ENCODE measurements around the gene NTHL1.

Gene NTHL1

DNA sequence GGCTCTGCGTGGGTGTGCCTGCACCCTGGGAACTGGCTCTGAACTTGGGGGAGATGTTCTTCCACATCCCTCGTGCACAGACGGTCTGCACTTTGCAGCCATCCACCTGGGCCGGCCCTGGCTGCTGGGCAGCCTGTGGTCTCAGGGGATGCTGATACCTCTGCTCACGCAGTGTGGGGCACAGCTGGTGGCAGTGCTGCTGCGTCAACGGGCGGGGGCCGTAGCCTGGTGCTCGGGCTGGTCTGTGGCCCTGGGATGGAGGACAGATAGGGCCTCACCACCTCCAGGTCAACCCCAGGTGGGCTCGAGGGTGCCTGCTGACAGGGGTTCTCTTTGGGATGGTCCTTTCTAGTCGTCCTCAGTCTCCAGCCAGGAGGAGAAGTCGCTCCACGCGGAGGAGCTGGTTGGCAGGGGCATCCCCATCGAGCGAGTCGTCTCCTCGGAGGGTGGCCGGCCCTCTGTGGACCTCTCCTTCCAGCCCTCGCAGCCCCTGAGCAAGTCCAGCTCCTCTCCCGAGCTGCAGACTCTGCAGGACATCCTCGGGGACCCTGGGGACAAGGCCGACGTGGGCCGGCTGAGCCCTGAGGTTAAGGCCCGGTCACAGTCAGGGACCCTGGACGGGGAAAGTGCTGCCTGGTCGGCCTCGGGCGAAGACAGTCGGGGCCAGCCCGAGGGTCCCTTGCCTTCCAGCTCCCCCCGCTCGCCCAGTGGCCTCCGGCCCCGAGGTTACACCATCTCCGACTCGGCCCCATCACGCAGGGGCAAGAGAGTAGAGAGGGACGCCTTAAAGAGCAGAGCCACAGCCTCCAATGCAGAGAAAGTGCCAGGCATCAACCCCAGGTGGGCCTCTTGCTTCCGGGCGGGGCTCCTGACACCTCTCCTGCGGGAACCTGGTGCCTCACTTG lies 36.5 kb upstream of the NTHL1 start:
- no peak for DNase-seq

DNA sequence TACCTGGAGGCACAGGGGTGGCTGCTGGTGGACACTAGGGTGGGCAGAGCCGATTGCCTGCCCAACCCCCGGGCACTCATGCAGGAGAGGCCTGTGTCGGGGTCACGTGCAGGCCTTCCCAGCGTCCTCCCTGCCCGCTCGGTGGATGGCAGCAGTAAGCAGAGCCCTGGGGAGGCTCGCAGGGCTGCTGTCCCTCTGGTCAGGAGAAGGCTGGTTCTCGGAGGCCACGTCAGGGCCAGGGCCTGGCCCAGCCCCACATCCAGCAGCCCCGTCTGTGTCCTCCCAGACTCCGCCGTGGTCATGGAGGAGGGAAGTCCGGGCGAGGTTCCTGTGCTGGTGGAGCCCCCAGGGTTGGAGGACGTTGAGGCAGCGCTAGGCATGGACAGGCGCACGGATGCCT lies 35.8 kb upstream of the NTHL1 start:
- DNase-seq: no peak

DNA sequence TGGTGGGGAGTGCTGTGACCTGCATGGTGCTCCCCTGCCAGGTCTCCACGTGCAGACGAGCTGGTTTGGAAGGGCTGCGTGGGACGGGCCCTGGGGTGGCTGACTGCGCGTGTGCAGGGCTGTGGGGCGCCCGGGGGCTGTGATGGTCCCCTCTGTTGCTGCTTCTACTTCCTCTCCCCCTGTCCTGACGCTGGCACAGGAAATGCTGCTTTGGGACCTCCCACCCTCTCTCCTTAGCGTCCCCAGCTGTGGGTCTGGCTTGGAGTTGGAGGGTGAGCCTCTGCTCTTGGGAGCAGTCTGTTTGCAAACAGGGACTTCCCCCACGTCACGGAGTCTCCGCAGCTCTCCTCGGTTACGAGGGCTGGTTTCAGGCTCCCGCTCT lies 35.3 kb upstream of the NTHL1 start:
- DNase-seq: no peak

DNA sequence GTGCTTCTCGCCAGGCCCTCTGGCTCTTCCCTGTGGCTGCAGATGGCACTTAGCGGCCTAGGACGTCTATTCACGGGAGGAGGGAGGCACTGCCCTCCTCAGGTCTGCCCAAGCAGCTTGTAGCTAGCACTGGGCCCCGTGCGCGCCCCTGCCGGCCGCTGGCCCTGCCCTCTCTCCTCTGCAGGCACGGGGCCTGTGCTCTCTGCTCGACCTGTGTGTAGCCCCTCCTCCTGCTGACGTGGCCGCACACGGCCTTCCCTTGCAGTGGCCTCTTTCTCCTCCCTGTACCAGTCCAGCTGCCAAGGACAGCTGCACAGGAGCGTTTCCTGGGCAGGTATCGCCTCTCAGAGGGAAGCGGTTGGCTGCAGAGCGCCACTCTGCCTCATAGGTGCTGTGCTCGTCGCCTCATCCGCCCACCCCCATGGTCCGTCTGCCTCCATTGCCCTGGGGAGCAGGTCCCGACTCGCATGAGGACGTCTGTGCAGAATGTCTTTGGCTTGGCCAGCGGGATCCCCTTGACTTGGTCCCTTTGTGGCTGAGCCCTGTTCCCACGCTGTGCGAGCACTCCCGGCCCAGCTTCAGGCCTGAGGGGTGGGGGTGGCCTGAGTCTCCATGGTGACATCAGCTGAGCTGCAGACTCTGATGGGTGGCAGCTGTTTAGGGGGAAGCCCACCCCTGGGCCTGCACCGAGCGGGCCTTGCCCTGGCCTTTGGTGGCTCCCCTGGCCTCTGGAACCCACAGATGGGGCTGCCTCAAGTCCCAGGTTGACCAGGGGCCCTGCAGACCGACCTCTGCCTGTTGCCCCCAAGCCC lies 34.7 kb upstream of the NTHL1 start:
- no peak for DNase-seq

DNA sequence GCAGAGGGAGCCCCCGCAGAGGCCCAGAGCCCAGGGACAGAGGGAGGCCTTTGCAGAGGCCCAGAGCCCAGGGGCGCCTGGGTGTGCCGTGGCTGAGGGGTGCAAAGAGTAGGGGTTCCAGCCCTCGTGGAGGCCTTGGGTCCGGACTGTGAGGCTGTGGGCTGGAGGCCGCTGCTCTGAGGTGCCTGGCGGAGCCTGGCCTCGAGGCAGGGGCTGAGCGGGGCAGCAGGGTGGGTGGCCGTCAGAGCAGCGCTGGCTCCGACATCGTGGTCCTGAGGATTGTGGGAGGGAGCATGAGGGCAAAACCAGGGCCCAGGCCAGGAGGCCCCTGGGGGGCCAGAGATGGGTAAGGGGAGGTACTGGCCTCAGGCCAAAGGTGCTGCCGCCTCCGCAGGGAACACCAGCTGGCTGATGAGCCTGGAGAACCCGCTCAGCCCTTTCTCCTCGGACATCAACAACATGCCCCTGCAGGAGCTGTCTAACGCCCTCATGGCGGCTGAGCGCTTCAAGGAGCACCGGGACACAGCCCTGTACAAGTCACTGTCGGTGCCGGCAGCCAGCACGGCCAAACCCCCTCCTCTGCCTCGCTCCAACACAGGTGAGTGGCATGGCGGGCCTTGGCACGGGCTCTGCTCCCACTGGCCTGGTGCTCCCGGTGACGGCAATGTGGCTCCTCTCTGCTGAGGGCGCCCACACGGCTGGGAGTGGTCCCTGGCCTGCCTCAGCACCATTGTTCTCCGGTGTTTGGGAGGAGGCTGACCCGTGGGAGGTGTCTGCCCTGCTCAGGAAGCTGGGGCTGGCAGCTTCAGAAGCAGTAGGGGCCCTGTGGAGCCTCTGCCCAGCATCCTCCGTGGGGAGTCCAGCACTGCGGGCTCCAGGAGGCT lies 33.8 kb upstream of the NTHL1 start:
- DNase-seq: no peak

DNA sequence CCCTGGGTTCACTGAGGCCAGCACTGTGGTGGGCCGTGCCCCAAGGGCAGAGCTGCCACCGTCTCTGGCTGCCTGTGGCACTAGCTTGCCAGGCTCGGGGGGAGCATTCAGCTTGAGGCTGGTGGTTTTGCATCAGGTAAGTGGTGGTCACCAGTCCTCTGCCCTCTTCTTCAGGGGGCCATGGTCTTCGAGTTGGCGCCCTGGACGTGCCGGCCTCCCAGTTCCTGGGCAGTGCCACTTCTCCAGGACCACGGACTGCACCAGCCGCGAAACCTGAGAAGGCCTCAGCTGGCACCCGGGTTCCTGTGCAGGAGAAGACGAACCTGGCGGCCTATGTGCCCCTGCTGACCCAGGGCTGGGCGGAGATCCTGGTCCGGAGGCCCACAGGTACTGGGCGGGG lies 32.4 kb upstream of the NTHL1 start:
- no peak for DNase-seq

DNA sequence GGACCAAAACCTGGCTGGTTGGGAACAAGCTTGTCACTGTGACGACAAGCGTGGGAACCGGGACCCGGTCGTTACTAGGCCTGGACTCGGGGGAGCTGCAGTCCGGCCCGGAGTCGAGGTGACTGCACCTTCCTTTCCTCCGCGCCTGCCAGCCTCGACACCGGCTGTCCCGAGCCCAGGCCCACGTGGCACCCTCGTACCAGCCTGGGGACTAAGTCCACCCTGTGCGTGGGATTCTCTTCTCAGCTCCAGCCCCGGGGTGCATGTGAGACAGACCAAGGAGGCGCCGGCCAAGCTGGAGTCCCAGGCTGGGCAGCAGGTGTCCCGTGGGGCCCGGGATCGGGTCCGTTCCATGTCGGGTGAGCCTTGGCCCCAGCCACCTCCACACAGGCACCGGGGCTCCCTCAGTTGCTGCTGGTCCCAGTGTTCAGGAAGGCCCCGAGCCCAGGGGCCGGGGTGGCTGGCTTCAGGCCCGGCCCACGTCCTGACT lies 31.7 kb upstream of the NTHL1 start:
- DNase-seq: no peak

DNA sequence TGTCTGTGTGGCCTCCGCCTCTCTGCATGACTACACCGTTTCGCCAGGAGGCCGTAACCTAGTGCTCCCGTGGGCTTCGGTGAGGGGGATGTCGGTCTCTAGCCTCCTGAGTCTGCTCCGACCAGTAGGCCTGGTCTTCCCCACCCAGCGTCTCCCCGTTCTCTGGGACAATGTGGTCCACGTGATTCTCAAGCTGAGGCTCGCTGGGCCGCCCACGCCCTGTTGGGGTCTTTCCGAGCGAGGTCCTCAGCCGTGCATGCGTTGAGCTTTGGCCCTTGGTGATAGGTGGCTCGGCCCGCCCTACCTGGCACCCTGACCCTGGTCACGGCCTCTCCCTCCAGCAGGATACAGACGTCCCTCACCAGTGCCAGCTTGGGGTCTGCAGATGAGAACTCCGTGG lies 31.1 kb upstream of the NTHL1 start:
- DNase-seq: no peak

DNA sequence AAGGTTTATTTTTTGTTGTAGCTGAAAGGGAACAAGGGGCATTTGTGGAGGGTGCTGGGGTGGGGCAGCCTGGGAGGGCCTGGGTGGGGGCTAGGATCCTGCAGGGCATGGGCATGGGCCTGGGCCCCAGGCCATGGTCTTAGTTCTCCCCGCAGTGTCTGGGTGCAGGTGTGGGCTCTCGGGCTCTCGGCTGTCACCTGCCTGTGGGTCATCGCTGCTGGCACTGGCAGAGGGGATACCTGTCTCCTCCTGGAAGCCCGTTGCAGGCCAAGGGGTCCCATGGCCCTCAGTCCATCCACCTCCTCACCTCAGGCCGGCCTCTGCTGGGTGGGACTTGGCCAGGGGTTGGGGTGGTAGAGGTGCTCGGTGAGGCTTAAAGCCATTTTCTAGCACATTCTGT lies 30.5 kb upstream of the NTHL1 start:
- DNase-seq: no peak

DNA sequence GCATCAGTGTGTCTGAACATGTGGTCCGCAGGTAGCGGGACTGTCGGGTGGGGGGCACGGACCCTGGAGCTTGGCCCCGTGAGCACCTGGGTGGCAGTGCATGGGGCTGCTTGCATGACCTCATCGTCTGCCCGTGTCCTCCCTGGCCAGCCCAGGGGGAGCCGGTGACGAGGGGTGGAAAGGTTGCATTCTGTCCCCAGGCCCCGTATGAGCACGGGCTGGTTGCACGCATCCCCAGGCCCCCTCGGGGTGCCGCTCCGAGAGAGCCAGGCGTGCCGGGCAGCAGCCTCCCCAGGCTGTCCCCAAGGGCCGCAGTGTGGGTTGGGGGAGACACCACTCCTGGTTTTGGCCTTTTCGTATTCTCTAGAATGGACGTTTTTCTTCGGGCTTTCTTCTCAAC lies 30.1 kb upstream of the NTHL1 start:
- DNase-seq: no peak

DNA sequence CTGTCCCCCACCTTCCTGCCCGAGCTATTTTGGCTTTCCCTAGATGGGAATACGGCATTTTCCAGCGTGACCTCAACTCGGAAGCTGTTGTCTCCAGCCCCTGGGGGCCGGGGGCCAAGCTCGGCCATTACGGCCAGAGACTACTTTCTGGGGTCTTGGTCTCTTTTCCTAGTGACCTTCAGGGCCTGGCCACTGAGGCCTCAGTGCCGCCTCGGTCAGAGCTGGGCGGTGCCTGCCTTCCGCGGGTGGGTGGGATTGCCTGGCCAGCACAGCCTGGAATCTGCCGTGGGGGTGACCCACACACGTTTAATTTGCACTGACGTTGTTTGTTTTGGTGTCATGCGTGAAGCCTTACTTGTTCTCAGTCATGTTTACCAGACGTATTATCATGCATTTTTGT lies 29.4 kb upstream of the NTHL1 start:
- no peak for DNase-seq

DNA sequence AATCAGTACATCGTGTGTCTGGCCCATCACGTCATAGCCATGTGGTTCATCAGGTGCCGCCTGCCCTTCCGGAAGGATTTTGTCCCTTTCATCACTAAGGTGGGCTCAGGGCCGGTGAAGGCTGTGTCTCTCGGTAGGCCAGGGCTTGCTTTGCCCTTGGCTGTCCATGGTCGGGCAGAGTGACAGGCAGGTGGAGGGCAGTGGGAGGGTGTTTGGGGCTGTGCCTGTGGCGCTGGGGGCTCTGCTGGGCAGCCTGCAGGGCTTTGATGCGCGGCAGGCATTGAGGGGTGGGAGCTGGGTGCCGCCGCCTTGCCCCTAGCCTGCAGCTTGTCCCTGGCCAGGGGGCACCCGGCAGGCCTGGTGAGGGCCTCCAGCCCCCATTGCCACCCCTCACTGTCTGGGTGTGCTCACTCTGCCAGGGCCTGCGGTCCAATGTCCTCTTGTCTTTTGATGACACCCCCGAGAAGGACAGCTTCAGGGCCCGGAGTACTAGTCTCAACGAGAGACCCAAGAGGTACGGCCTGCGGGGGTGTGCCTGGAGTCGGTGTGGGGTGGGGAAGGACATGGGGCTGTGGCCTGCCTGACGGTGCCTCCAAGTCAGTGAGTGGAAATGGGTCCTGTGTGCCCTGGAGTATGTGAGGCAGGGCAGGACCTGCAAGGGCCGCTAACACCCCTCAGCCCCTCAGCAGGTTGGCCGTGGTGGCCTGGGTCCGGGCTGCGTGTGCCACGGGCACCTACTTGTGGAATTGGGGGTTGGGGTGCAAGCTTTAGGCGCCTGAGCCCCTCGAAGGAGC lies 28.6 kb upstream of the NTHL1 start:
- no peak for DNase-seq

DNA sequence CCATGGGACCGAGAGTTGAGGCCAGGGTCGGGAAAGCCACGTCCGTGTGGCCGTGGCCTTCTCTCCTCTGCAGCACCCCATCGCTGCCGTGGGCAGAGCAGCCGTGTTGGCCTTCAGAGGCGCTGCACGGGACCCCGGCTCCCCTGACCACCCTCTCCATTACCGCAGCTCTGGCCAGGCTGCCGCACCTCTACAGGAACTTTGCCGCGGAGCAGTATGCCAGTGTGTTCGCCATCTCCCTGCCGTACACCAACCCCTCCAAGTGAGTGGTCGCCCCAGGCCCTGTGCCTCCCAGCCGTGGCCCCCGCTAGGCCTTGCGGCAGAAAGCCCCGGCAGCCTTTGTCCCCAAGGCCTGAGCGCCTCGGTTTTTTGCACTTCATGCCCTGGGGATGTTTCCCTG lies 28.0 kb upstream of the NTHL1 start:
- no peak for DNase-seq

DNA sequence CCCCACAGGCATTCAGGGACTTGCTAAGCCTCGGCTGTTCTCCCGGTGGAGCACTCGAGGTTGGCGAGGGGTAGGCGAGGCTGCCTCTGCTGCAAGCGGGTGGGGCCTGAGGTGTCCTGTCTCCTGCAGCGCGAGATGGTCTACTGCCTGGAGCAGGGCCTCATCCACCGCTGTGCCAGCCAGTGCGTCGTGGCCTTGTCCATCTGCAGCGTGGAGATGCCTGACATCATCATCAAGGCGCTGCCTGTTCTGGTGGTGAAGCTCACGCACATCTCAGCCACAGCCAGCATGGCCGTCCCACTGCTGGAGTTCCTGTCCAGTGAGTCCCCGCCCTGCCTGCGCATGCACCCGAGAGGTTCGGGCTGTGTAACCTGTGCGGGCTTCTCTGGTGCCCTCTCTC lies 26.4 kb upstream of the NTHL1 start:
- no peak for DNase-seq

DNA sequence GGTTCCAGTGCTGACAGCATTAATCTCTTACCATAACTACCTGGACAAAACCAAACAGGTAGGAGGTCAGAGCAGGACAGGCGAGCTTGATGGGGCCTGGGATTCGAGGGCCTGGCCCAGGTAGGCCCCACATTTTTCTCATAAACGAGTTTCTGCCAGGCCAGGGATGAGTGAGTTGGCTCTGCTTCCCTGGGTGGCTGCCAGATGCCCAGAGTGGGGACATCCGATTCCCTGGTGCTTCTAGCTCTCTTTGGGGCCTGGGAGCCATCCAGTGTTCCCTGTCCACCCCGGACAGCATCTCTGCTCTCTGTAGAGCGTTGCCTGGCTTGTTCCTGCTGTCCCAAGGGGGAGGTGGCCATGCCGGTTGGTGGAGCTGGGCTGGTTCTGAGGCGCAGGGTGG lies 25.3 kb upstream of the NTHL1 start:
- no peak for DNase-seq

DNA sequence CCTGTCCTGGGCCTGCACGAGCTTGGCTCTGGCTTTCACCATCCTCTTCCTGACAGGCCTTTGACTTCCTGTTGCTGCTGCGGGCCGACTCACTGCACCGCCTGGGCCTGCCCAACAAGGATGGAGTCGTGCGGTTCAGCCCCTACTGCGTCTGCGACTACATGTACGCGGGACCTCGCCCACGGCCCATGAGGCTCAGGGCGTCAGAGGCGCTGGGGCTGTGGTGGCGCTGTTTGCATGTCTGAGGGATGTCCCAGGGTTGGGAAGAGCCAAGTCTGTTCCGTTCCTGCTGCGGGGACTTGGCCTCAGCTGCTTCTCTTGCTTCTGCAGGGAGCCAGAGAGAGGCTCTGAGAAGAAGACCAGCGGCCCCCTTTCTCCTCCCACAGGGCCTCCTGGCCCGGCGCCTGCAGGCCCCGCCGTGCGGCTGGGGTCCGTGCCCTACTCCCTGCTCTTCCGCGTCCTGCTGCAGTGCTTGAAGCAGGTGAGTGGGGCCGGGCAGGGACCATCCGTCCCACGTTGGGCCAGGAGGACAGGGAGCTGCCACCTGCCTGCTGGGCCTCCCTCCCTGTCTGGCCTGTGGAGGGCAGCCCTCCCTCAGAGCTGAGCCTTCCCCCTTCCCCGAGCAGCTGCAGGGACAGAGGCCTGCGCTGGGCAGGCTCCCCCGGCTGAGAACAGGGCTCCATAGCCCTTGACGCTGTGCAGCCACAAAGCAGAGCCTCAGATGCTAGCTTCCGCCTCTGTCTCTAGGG lies 24.0 kb upstream of the NTHL1 start:
- DNase-seq: no peak

DNA sequence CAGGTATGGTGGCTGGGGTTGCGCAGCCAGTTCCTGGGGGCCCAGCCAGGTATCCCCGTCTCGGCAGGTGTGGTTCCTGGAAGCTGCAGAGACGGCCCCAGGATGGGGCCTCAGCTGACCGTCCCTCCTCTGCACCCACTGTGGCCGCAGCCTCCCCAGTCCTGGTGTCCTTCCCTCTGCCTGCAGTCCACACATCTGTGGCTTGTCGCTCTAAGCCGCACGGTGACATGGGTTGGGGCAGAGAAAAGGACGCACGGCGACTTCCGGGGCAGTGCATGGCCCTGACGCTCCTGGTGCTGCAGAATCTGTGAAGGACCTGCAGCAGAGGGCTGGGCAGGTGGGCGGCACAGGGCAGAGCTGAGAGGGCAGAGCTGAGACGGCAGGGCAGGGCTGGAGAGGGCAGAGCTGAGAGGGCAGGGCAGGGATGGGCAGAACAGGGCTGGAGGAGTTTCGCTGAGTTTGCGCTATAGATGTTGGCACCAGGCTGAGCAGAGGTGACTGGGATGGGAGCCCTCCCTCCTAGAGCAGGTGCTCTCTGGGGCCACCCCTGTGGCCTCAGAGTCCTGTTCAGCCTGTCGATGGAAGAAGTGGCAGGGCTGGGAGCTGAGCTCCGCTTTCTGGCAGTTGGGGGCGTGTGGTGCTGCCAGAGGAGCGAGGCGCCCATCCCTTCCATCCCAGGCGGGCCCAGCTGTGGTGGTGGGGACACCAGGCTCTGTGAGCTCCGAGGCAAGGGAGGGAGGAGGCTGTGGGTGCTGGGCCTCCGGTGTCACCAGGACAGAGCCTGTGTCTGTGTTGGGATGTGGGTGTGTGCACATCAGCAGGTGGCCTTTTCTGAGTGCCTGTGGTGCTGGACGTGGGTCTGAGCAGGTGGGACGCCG lies 23.2 kb upstream of the NTHL1 start:
- DNase-seq: no peak

DNA sequence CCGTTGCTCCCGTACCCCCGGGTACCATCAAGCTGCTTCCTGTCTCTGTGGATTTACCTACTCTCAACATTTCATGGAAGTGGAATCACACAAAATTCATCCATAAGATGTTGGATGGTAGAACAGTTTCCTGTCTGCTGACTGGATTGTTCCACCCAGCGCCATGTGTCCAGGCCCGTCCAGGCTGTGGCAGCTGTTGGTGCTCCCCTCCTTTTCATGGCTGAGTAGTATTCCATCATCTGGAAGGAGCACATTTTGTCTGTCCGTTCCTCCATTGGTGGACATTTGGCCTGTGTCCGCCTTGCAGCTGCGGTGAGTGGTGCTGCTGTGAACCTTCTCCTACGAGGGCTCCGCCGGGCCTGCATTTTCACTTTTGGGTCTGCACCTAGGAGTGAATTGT lies 18.5 kb upstream of the NTHL1 start:
- no peak for DNase-seq

DNA sequence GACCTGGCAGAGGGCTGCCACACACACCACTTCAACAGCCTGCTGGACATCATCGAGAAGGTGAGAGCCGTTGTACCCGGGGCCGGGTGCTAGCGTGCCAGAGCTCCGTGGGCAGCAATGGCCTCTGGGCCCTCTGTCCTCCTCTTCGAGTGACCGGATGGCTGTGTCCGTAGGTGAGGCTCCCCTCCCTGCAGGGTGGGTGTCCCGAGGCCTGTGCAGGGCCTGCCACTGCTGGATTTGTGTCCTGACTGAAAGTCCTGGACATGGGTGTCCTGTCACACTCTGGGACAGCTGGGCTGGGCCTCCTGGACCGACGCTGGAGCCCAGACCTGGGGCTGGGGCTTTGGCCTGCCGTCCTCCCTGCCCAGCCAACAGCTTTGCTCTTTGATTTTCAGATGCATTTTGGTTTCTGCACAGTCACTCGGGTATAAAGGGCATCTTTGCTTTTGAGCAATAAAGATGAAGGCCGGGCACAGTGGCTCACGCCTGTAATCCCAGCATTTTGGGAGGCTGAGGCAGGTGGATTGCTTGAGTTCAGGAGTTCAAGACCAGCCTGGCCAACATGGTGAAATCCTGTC lies 16.8 kb upstream of the NTHL1 start:
- DNase-seq: no peak

DNA sequence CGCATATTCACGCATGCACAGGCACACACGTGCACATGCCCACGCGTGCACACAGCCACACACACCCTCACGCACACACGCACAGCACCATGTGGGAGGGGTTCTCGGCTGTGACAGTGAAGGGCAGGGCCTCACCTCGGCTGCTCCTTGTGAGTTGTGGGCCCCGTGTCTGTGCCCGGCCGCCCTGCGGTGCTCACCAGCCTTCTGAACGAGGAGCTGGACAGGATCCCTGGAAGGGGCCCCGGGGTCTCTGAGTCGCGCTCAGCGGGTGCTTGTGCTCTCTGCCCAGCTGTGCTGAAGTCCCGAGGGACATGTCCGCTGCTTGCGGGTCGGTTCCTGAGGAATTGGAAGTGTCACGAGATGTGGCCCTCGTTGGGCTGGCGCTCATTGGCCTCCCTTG lies 16.2 kb upstream of the NTHL1 start:
- DNase-seq: no peak

All from activated CD4-positive, alpha-beta T cell treated with anti-CD3 and anti-CD28 coated beads, Interleukin-2, amount 50 U/mL, for 4 hours (primary cell).